HEK293 (cell line): ENCODE data around the gene GAMT.

Experiments
- BCL11B ChIP-seq: fragments of 450-650 bp; formaldehyde crosslinking; IDR thresholded peaks from 2 replicates; pipeline ENCODE4 v1.5.1; 2016; ENCODE audit warnings: low read depth, missing biosample characterization, missing genetic modification characterization
- GLI4 ChIP-seq: fragments of 450-650 bp; formaldehyde crosslinking; IDR thresholded peaks from 2 replicates; pipeline ENCODE4 v1.5.1; 2016; ENCODE audit warnings: missing biosample characterization, missing genetic modification characterization
- GLIS2 ChIP-seq: fragments of 450-650 bp; formaldehyde crosslinking; IDR thresholded peaks from 2 replicates; pipeline ENCODE4 v1.5.1; 2016; ENCODE audit warnings: missing biosample characterization, missing genetic modification characterization
- KLF1 ChIP-seq: fragments of 450-650 bp; formaldehyde crosslinking; IDR thresholded peaks from 2 replicates; pipeline ENCODE4 v1.5.1; 2016; ENCODE audit warnings: missing biosample characterization, missing genetic modification characterization
- KLF7 ChIP-seq: fragments of 450-650 bp; formaldehyde crosslinking; IDR thresholded peaks from 2 replicates; pipeline ENCODE4 v1.5.1; 2016; ENCODE audit warnings: missing biosample characterization, missing genetic modification characterization, borderline replicate concordance
- KLF9 ChIP-seq: fragments of 450-650 bp; formaldehyde crosslinking; IDR thresholded peaks from 2 replicates; pipeline ENCODE4 v1.5.1; 2016; ENCODE audit warnings: missing biosample characterization, missing genetic modification characterization, low read depth
- SETDB1 ChIP-seq: IDR thresholded peaks from one replicate; pipeline ENCODE4 v1.6.1; 2017; ENCODE audit warnings: mild to moderate bottlenecking, low read length, moderate library complexity, mixed read lengths; ENCODE audit not compliant: insufficient read length
- SP7 ChIP-seq: fragments of 450-650 bp; formaldehyde crosslinking; IDR thresholded peaks from 2 replicates; pipeline ENCODE4 v1.5.1; 2016; ENCODE audit warnings: missing biosample characterization, missing genetic modification characterization
- YY2 ChIP-seq: fragments of 450-650 bp; formaldehyde crosslinking; IDR thresholded peaks from 2 replicates; pipeline ENCODE4 v1.5.1; 2016; ENCODE audit warnings: missing biosample characterization, missing genetic modification characterization
- ZBTB17 ChIP-seq: fragments of 450-650 bp; formaldehyde crosslinking; IDR thresholded peaks from 2 replicates; pipeline ENCODE4 v1.5.1; 2016; ENCODE audit warnings: missing biosample characterization, missing genetic modification characterization
- ZBTB20 ChIP-seq: fragments of 450-650 bp; formaldehyde crosslinking; IDR thresholded peaks from 2 replicates; pipeline ENCODE4 v1.5.1; 2016; ENCODE audit warnings: missing biosample characterization, missing genetic modification characterization
- ZBTB7A ChIP-seq: fragments of 450-650 bp; formaldehyde crosslinking; IDR thresholded peaks from 2 replicates; pipeline ENCODE4 v1.5.1; 2016; ENCODE audit warnings: low read depth, missing biosample characterization, missing genetic modification characterization
- ZFHX2 ChIP-seq: fragments of 450-650 bp; formaldehyde crosslinking; conservative IDR thresholded peaks from 2 replicates; pipeline ENCODE4 v1.5.1; 2016; ENCODE audit warnings: missing biosample characterization, missing genetic modification characterization
- ZFP3 ChIP-seq: fragments of 450-650 bp; formaldehyde crosslinking; IDR thresholded peaks from 2 replicates; pipeline ENCODE4 v1.5.1; 2016; ENCODE audit warnings: low read depth, missing biosample characterization, missing genetic modification characterization
- ZNF146 ChIP-seq: fragments of 450-650 bp; formaldehyde crosslinking; IDR thresholded peaks from 2 replicates; pipeline ENCODE4 v1.5.1; 2016; ENCODE audit warnings: missing biosample characterization, missing genetic modification characterization
- ZNF169 ChIP-seq: fragments of 450-650 bp; formaldehyde crosslinking; IDR thresholded peaks from 2 replicates; pipeline ENCODE4 v1.5.1; 2016; ENCODE audit warnings: missing biosample characterization, missing genetic modification characterization
- ZNF175 ChIP-seq: fragments of 450-650 bp; formaldehyde crosslinking; IDR thresholded peaks from 2 replicates; pipeline ENCODE4 v1.5.1; 2016; ENCODE audit warnings: missing biosample characterization, missing genetic modification characterization
- ZNF223 ChIP-seq: fragments of 450-650 bp; formaldehyde crosslinking; IDR thresholded peaks from 2 replicates; pipeline ENCODE4 v1.5.1; 2016; ENCODE audit warnings: missing biosample characterization, missing genetic modification characterization
- ZNF23 ChIP-seq: fragments of 450-650 bp; formaldehyde crosslinking; IDR thresholded peaks from 2 replicates; pipeline ENCODE4 v1.5.1; 2016; ENCODE audit warnings: missing biosample characterization, missing genetic modification characterization, borderline replicate concordance
- ZNF24 ChIP-seq: fragments of 450-650 bp; formaldehyde crosslinking; IDR thresholded peaks from 2 replicates; pipeline ENCODE4 v1.5.1; 2016; ENCODE audit warnings: missing biosample characterization, missing genetic modification characterization
- ZNF335 ChIP-seq: fragments of 450-650 bp; formaldehyde crosslinking; conservative IDR thresholded peaks from 2 replicates; pipeline ENCODE4 v1.5.1; 2016; ENCODE audit warnings: missing biosample characterization, missing genetic modification characterization
- ZNF37A ChIP-seq: fragments of 450-650 bp; IDR thresholded peaks from 2 replicates; pipeline ENCODE4 v1.5.1; 2018; ENCODE audit warnings: missing biosample characterization, missing genetic modification characterization
- ZNF391 ChIP-seq: fragments of 450-650 bp; formaldehyde crosslinking; IDR thresholded peaks from 2 replicates; pipeline ENCODE4 v1.5.1; 2016; ENCODE audit warnings: low read depth, missing biosample characterization, missing genetic modification characterization, borderline replicate concordance
- ZNF404 ChIP-seq: fragments of 450-650 bp; formaldehyde crosslinking; IDR thresholded peaks from 2 replicates; pipeline ENCODE4 v1.5.1; 2017; ENCODE audit warnings: missing biosample characterization, missing genetic modification characterization
- ZNF596 ChIP-seq: fragments of 450-650 bp; IDR thresholded peaks from 2 replicates; pipeline ENCODE4 v1.5.0; 2018; ENCODE audit warnings: missing biosample characterization, mild to moderate bottlenecking, missing genetic modification characterization, moderate library complexity
- ZNF621 ChIP-seq: fragments of 450-650 bp; formaldehyde crosslinking; IDR thresholded peaks from 2 replicates; pipeline ENCODE4 v1.5.1; 2017; ENCODE audit warnings: missing biosample characterization, missing genetic modification characterization
- ZNF629 ChIP-seq: fragments of 450-650 bp; formaldehyde crosslinking; IDR thresholded peaks from 2 replicates; pipeline ENCODE4 v1.5.1; 2017; ENCODE audit warnings: missing biosample characterization, missing genetic modification characterization
- ZNF677 ChIP-seq: fragments of 450-650 bp; IDR thresholded peaks from 2 replicates; pipeline ENCODE4 v1.5.0; 2018; ENCODE audit warnings: missing biosample characterization, mild to moderate bottlenecking, missing genetic modification characterization, moderate library complexity
- ZNF785 ChIP-seq: fragments of 450-650 bp; formaldehyde crosslinking; IDR thresholded peaks from 2 replicates; pipeline ENCODE4 v1.5.1; 2016; ENCODE audit warnings: missing biosample characterization, missing genetic modification characterization
- ZNF837 ChIP-seq: fragments of 450-650 bp; formaldehyde crosslinking; IDR thresholded peaks from 2 replicates; pipeline ENCODE4 v1.5.1; 2016; ENCODE audit warnings: missing biosample characterization, missing genetic modification characterization
- TF ChIP-seq, protein P1 (sequence below): fragments of 450-650 bp; formaldehyde crosslinking; IDR thresholded peaks from 2 replicates; pipeline ENCODE4 v1.5.1; 2017; ENCODE audit warnings: missing biosample characterization, missing genetic modification characterization
- TF ChIP-seq, protein P2 (sequence below): fragments of 450-650 bp; formaldehyde crosslinking; IDR thresholded peaks from 2 replicates; pipeline ENCODE4 v1.5.1; 2016; ENCODE audit warnings: missing biosample characterization, missing genetic modification characterization
- TF ChIP-seq, protein P3 (sequence below): fragments of 450-650 bp; formaldehyde crosslinking; IDR thresholded peaks from 2 replicates; pipeline ENCODE4 v1.5.1; 2016; ENCODE audit warnings: missing biosample characterization, missing genetic modification characterization
- TF ChIP-seq, protein P4 (sequence below): fragments of 450-650 bp; formaldehyde crosslinking; IDR thresholded peaks from 2 replicates; pipeline ENCODE4 v1.5.1; 2016; ENCODE audit warnings: missing biosample characterization, missing genetic modification characterization
- TF ChIP-seq, protein P5 (sequence below): fragments of 450-650 bp; formaldehyde crosslinking; IDR thresholded peaks from 2 replicates; pipeline ENCODE4 v1.5.1; 2017; ENCODE audit warnings: missing biosample characterization, missing genetic modification characterization

GAMT gene

DNA sequence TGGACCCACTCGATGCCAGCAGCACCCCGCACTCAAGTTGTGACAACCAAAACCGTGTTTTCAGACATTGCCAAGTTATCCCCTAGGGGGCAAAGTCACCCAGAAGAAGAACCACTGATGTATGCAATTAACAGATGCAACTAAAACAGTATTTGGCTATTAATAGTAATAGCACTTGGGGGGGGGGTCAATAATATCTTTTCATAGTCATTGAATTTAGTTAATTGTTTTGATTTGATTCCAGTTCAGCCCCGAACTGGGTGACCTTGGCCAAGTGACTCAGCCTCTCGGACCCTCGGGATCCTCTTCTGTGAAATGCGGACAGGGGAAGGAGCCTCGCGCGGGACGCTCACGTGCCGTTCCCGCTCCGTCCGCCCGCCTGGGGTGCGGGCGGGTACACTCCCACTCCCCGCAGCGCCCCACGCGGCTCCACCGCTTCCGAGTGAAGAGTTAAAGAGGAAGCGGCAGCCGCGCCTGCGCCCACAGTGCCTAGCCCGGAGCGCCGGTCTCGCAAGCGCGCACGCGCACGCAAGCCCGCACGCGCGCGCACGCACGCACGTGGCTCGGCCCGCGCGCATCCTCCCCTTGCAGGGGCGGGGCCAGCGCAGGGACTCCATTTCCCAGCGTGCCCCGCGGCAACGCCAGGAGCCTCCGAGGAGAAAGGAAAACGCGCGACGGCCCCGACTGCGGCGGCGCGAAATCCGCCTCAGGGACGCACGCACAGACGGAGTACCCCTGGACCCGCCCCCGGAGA lies 5.6 kb upstream of the GAMT start (continued):
- TF ChIP-seq, protein P1, sequence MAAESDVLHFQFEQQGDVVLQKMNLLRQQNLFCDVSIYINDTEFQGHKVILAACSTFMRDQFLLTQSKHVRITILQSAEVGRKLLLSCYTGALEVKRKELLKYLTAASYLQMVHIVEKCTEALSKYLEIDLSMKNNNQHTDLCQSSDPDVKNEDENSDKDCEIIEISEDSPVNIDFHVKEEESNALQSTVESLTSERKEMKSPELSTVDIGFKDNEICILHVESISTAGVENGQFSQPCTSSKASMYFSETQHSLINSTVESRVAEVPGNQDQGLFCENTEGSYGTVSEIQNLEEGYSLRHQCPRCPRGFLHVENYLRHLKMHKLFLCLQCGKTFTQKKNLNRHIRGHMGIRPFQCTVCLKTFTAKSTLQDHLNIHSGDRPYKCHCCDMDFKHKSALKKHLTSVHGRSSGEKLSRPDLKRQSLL = peak; percentile 72
- TF ChIP-seq ZNF24 (peak; percentile 70; the same call in 1 of the 2 replicates), GLI4 (tag by site-specific recombination) (no peak), SETDB1 (no peak), ZNF335 (tag by site-specific recombination) (peak; percentile 69), ZNF169 (tag by site-specific recombination) (no peak), ZBTB7A (tag by site-specific recombination) (no peak), ZNF677 (tag by site-specific recombination) (peak; percentile 49; the same call in 1 of the 2 replicates), ZNF404 (no peak), BCL11B (tag by site-specific recombination) (no peak), ZBTB17 (tag by site-specific recombination) (peak; percentile 62; the same call in 1 of the 2 replicates), ZNF37A (tag by site-specific recombination) (no peak), KLF7 (tag by site-specific recombination) (peak; percentile 12; the same call in 1 of the 2 replicates), GLIS2 (tag by site-specific recombination) (peak; percentile 77; the same call in 1 of the 2 replicates), ZFHX2 (tag by site-specific recombination) (peak; percentile 92), ZNF596 (no peak), ZNF223 (tag by site-specific recombination) (no peak), ZNF391 (tag by site-specific recombination) (no peak), ZNF621 (tag by site-specific recombination) (no peak), ZNF23 (tag by site-specific recombination) (no peak), ZNF146 (tag by site-specific recombination) (no peak), ZNF175 (tag by site-specific recombination) (no peak), ZFP3 (tag by site-specific recombination) (no peak), ZBTB20 (tag by site-specific recombination) (0 out of 2 replicates have a peak, but pooled peaks have one; percentile 12), KLF9 (peak; percentile 52; the same call in 1 of the 2 replicates), ZNF837 (tag by site-specific recombination) (no peak), SP7 (tag by site-specific recombination) (peak; percentile 78), KLF1 (tag by site-specific recombination) (0 out of 2 replicates have a peak, but pooled peaks have one; percentile 44), YY2 (no peak), ZNF629 (tag by site-specific recombination) (peak; percentile 64; the same call in 1 of the 2 replicates), ZNF785 (tag by site-specific recombination) (peak; percentile 27; the same call in 1 of the 2 replicates)
- TF ChIP-seq, protein P2, sequence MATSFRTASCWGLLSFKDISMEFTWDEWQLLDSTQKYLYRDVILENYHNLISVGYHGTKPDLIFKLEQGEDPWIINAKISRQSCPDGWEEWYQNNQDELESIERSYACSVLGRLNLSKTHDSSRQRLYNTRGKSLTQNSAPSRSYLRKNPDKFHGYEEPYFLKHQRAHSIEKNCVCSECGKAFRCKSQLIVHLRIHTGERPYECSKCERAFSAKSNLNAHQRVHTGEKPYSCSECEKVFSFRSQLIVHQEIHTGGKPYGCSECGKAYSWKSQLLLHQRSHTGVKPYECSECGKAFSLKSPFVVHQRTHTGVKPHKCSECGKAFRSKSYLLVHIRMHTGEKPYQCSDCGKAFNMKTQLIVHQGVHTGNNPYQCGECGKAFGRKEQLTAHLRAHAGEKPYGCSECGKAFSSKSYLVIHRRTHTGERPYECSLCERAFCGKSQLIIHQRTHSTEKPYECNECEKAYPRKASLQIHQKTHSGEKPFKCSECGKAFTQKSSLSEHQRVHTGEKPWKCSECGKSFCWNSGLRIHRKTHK (tag by site-specific recombination) = no peak
- TF ChIP-seq, protein P3, sequence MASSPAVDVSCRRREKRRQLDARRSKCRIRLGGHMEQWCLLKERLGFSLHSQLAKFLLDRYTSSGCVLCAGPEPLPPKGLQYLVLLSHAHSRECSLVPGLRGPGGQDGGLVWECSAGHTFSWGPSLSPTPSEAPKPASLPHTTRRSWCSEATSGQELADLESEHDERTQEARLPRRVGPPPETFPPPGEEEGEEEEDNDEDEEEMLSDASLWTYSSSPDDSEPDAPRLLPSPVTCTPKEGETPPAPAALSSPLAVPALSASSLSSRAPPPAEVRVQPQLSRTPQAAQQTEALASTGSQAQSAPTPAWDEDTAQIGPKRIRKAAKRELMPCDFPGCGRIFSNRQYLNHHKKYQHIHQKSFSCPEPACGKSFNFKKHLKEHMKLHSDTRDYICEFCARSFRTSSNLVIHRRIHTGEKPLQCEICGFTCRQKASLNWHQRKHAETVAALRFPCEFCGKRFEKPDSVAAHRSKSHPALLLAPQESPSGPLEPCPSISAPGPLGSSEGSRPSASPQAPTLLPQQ (tag by site-specific recombination) = no peak; the same call in 1 of the 2 replicates
- TF ChIP-seq, protein P4, sequence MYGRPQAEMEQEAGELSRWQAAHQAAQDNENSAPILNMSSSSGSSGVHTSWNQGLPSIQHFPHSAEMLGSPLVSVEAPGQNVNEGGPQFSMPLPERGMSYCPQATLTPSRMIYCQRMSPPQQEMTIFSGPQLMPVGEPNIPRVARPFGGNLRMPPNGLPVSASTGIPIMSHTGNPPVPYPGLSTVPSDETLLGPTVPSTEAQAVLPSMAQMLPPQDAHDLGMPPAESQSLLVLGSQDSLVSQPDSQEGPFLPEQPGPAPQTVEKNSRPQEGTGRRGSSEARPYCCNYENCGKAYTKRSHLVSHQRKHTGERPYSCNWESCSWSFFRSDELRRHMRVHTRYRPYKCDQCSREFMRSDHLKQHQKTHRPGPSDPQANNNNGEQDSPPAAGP = no peak
- TF ChIP-seq, protein P5, sequence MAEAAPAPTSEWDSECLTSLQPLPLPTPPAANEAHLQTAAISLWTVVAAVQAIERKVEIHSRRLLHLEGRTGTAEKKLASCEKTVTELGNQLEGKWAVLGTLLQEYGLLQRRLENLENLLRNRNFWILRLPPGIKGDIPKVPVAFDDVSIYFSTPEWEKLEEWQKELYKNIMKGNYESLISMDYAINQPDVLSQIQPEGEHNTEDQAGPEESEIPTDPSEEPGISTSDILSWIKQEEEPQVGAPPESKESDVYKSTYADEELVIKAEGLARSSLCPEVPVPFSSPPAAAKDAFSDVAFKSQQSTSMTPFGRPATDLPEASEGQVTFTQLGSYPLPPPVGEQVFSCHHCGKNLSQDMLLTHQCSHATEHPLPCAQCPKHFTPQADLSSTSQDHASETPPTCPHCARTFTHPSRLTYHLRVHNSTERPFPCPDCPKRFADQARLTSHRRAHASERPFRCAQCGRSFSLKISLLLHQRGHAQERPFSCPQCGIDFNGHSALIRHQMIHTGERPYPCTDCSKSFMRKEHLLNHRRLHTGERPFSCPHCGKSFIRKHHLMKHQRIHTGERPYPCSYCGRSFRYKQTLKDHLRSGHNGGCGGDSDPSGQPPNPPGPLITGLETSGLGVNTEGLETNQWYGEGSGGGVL (tag by site-specific recombination) = peak; percentile 47
